GM13977 (cell line): ENCODE measurements around the gene COMP.

Source experiments
- DNase-seq: peaks from one replicate; pipeline ENCODE4 v3.0.0; 2012; ENCODE audit warnings: low spot score
- CTCF ChIP-seq: IDR thresholded peaks from 2 replicates; pipeline ENCODE4 v1.5.1; 2012; ENCODE audit warnings: mild to moderate bottlenecking, control low read depth; ENCODE audit not compliant: insufficient read depth; ENCODE audit errors: extremely low read depth, missing control alignments
- in situ Hi-C: fragments of 300-500 bp; cut with MboI; formaldehyde crosslinking; loops from one replicate; pipeline ENCODE4 v1.12.0; 2022; ENCODE audit warnings: low sequenced_read_pairs, low pct_unique_long_range_greater_than_20kb, mixed read lengths, inconsistent platforms; ENCODE audit not compliant: unreplicated experiment

The COMP gene

GRCh38 chr19:18782559-18783225, 8.4 kb downstream of the COMP start:
- DNase-seq: no peak
- in situ Hi-C loops: no loop called here
- no peak for TF ChIP-seq CTCF

- in situ Hi-C loops: no loop called here
- no peak for TF ChIP-seq CTCF
- no peak for DNase-seq
Measured at GRCh38 chr19:18781885-18782527, 9.1 kb downstream of the COMP start.

GRCh38 chr19:18781047-18781600, 10.0 kb downstream of the COMP start:
- in situ Hi-C loops: no loop called here
- DNase-seq: no peak
- no peak for TF ChIP-seq CTCF

GRCh38 chr19:18780631-18781030, 10.5 kb downstream of the COMP start:
- DNase-seq: no peak
- no peak for TF ChIP-seq CTCF
- in situ Hi-C loops: no loop called here

GRCh38 chr19:18780081-18780480, 11.0 kb downstream of the COMP start:
- TF ChIP-seq CTCF: no peak
- DNase-seq: no peak
- in situ Hi-C loops: no loop called here

GRCh38 chr19:18778826-18779495, 12.1 kb downstream of the COMP start:
- in situ Hi-C loops: no loop called here
- no peak for TF ChIP-seq CTCF

More at GRCh38 chr19:18778826-18779495, 12.1 kb downstream of the COMP start:
- DNase-seq: no peak
